ENCODE measurements around the gene DCUN1D3. TPM values are rescaled to one million over a fixed set of nuclear protein-coding genes. Genes with fewer than 3 reads are reported as not detected.

The DCUN1D3 gene
- total RNA-seq, 1 experiment from 2014 or later, result 16.1 TPM

DNA sequence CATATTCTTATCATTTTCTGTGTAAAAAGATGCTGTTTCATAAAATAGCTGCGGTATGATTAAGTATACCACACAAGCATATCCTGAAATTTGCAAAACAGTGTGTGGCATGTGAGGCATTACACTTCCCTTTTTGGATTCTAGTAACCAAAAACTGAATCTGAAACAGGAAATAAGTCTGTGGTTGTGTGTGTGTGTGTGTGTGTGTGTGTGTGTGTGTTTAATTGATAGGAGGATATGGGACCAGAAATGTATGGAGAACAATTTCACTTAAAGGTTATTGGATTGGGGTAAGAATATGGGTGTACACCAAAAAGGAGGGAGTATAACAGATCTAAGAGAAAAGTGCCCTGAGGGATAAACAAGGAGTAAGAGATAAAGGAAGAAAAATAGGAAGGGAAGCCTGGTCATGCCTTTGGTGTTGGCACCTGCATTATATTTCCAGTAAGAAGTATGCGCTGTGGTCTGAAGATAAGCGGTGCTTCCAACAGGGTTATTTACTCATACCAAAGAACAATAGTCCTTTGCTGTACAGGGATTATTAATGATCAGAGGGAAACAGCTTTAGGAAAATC is 4.4 kb upstream of the DCUN1D3 start:
- WGBS (ENCODE audit: extremely low coverage, insufficient read length, low lambda C conversion rate), result no CpG with 5 or more reads among the region's 3 CpGs
- H2BK15ac ChIP-seq (ENCODE audit: low read depth, low read length), result no peak overlapping the region
- no peak overlapping the region for H2BK5ac ChIP-seq (ENCODE audit: insufficient read length, low read length)
- no peak overlapping the region for H3K56ac ChIP-seq (ENCODE audit: insufficient read length, low read depth, low read length)
- no peak overlapping the region for H3K9ac ChIP-seq (ENCODE audit: extremely low read depth, insufficient read length, low read length)
- no peak overlapping the region for H3K4me2 ChIP-seq (ENCODE audit: insufficient read depth, insufficient read length, low read length)
- no peak overlapping the region for H4K8ac ChIP-seq (replicated peaks; ENCODE audit: insufficient read length, low read depth, low read length)
- H2BK20ac ChIP-seq (ENCODE audit: low read depth, low read length, poor library complexity, severe bottlenecking), result no peak overlapping the region
- peaks cover 33 to 37% of the 10 kb centered on the region in 2 experiments for H3K4me1 Mint-ChIP-seq
- no peak overlapping the region for H2AK5ac ChIP-seq (ENCODE audit: insufficient read length, low read length)
- H3K23me2 ChIP-seq (ENCODE audit: insufficient read length, low read depth, low read length, poor library complexity, severe bottlenecking), result peaks cover 11% of the 10 kb centered on the region
- H2AFZ ChIP-seq (ENCODE audit: low read length), result no peak overlapping the region
- H3K27me3 Mint-ChIP-seq (ENCODE audit: low read depth), result no peaks in the 10 kb centered on the region
- no peaks in the 10 kb centered on the region for H3K27me3 ChIP-seq (ENCODE audit: insufficient read depth, low read length)
- H3K27ac Mint-ChIP-seq, result peak overlapping the region in 1 of 3 experiments; percentile 16; a peak in 2 of 7 replicates
- H3K4ac ChIP-seq (ENCODE audit: low read depth, low read length), result no peak overlapping the region
- no peaks in the 10 kb centered on the region; a peak in 1 of 5 replicates for H3K9me3 Mint-ChIP-seq
- no peaks in the 10 kb centered on the region for H3K4me1 ChIP-seq (ENCODE audit: insufficient read depth, low read length)
- H4K5ac ChIP-seq (ENCODE audit: insufficient read length, low read depth, low read length), result no peak overlapping the region
- H3K79me1 ChIP-seq (ENCODE audit: insufficient read depth, low read depth, low read length, poor library complexity, severe bottlenecking), result no peaks in the 10 kb centered on the region
- H3K4me3 Mint-ChIP-seq, result no peak overlapping the region
- no peaks in the 10 kb centered on the region for H4K20me1 ChIP-seq (ENCODE audit: control insufficient read depth, insufficient read depth, insufficient read length)
- DNase-seq, result no peak
- H3K9me3 ChIP-seq (ENCODE audit: control insufficient read depth, low read depth, low read length), result no peaks in the 10 kb centered on the region
- H2BK120ac ChIP-seq (ENCODE audit: low read depth, low read length, poor library complexity, severe bottlenecking), result no peak overlapping the region
- TF ChIP-seq, protein P1, sequence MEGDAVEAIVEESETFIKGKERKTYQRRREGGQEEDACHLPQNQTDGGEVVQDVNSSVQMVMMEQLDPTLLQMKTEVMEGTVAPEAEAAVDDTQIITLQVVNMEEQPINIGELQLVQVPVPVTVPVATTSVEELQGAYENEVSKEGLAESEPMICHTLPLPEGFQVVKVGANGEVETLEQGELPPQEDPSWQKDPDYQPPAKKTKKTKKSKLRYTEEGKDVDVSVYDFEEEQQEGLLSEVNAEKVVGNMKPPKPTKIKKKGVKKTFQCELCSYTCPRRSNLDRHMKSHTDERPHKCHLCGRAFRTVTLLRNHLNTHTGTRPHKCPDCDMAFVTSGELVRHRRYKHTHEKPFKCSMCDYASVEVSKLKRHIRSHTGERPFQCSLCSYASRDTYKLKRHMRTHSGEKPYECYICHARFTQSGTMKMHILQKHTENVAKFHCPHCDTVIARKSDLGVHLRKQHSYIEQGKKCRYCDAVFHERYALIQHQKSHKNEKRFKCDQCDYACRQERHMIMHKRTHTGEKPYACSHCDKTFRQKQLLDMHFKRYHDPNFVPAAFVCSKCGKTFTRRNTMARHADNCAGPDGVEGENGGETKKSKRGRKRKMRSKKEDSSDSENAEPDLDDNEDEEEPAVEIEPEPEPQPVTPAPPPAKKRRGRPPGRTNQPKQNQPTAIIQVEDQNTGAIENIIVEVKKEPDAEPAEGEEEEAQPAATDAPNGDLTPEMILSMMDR (conservative IDR thresholded peaks at IDR 0.05), result no peak
- no peak overlapping the region for H2BK12ac ChIP-seq (ENCODE audit: insufficient read length, low read depth, low read length)
- no peak overlapping the region for H3K27ac ChIP-seq (ENCODE audit: insufficient read length, low read depth, low read length)
- H3K14ac ChIP-seq (ENCODE audit: insufficient read depth, low read length), result no peak overlapping the region
- no peak overlapping the region for H3K23ac ChIP-seq (ENCODE audit: insufficient read length, low read depth, low read length)
- H3K36me3 Mint-ChIP-seq (ENCODE audit: insufficient read depth in 1 of 3, low read depth in 3 of 3), result peaks cover 0 to 8% (median 5%) of the 10 kb centered on the region in 3 experiments; a peak in 5 of 7 replicates
- H3T11ph ChIP-seq (ENCODE audit: low read length), result no peak overlapping the region
- H3K79me2 ChIP-seq (ENCODE audit: insufficient read depth, low read length), result peaks cover under 1% of the 10 kb centered on the region; the same call in 1 of the 2 replicates
- H3K18ac ChIP-seq (ENCODE audit: insufficient read length, low read depth, low read length), result no peak overlapping the region
- no peak overlapping the region for H4K91ac ChIP-seq (ENCODE audit: insufficient read length, low read depth, low read length)
